ENCODE data around the gene CBFB.

- TF ChIP-seq NR2F2 (IDR thresholded peaks at IDR 0.05; ENCODE audit: borderline replicate concordance, low read depth), result no peak
- TF ChIP-seq FOXK2 (IDR thresholded peaks at IDR 0.05), result no peak
- TF ChIP-seq ZNF670 (CRISPR knock-in tag; IDR thresholded peaks at IDR 0.05; ENCODE audit: borderline replicate concordance), result no peak
- TF ChIP-seq, protein P1, sequence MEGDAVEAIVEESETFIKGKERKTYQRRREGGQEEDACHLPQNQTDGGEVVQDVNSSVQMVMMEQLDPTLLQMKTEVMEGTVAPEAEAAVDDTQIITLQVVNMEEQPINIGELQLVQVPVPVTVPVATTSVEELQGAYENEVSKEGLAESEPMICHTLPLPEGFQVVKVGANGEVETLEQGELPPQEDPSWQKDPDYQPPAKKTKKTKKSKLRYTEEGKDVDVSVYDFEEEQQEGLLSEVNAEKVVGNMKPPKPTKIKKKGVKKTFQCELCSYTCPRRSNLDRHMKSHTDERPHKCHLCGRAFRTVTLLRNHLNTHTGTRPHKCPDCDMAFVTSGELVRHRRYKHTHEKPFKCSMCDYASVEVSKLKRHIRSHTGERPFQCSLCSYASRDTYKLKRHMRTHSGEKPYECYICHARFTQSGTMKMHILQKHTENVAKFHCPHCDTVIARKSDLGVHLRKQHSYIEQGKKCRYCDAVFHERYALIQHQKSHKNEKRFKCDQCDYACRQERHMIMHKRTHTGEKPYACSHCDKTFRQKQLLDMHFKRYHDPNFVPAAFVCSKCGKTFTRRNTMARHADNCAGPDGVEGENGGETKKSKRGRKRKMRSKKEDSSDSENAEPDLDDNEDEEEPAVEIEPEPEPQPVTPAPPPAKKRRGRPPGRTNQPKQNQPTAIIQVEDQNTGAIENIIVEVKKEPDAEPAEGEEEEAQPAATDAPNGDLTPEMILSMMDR (CRISPR knock-in tag; IDR thresholded peaks at IDR 0.05), result no peak
These were observed 526 bp downstream of the CBFB start for GRCh38 chr16:67029254-67030096.
